ENCODE measurements around the gene PID1.

Gene PID1

DNA sequence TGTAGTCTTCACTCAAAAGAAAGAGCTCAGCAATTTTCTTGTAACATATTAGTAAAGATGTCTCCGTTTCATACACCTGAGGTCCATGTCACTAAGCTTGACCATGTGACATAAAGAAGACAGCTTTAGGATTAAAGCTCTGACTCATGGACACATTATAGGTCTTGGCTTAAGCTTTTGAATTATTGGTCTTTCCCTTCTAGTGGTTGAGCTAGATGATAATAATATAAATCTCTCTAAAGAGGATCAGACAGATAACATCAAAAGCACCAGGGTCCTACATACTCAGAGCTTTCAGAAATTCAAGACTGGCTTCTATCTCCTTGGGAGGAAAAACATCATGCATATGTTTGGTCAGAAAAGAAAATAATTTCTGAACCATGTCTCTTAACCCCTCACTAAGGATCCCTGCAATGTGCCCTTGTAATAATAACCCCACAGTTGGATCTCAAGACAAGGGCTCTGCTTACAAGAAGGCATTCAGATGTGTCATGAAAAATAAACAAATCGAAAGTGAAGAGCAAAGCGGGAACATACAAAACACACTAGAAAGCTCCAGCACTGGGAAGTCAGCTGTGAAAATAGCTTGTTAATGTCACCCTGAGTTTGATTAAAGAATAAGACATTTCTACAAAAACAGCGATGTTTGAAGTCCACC lies 174.5 kb downstream of the PID1 start:
- H3K27ac ChIP-seq (ENCODE audit: low read depth, low read length) = no peak overlapping the region
- 0 out of 2 replicates have a peak, but pooled peaks cover 3% of the 10 kb centered on the region for H3K9me3 ChIP-seq (ENCODE audit: control insufficient read depth, insufficient read depth, low read depth, low read length)
- no peak overlapping the region for H3K4me3 ChIP-seq (ENCODE audit: low read depth, low read length)
- H3K9ac ChIP-seq (ENCODE audit: low read length) = no peak overlapping the region
- no peaks in the 10 kb centered on the region for H3K4me1 ChIP-seq (ENCODE audit: control insufficient read depth, insufficient read depth, low read length)
- no peaks in the 10 kb centered on the region for H3K36me3 ChIP-seq (ENCODE audit: control insufficient read depth, insufficient read depth, low read length)
- no peaks in the 10 kb centered on the region for H3K27me3 ChIP-seq (ENCODE audit: control insufficient read depth, insufficient read depth, low read length)

- no peaks in the 10 kb centered on the region for H3K27me3 ChIP-seq (ENCODE audit: control insufficient read depth, insufficient read depth, low read length)
- no peaks in the 10 kb centered on the region for H3K4me1 ChIP-seq (ENCODE audit: control insufficient read depth, insufficient read depth, low read length)
- peak overlapping the region; percentile 14; the same call in 1 of the 2 replicates for H3K27ac ChIP-seq (ENCODE audit: low read depth, low read length)
- H3K9ac ChIP-seq (ENCODE audit: low read length) = no peak overlapping the region
- H3K9me3 ChIP-seq (ENCODE audit: control insufficient read depth, insufficient read depth, low read depth, low read length) = 0 out of 2 replicates have a peak, but pooled peaks cover 3% of the 10 kb centered on the region
- no peaks in the 10 kb centered on the region for H3K36me3 ChIP-seq (ENCODE audit: control insufficient read depth, insufficient read depth, low read length)
- no peak overlapping the region for H3K4me3 ChIP-seq (ENCODE audit: low read depth, low read length)
These were observed 175.6 kb downstream of the PID1 start for GRCh38 chr2:229095472-229095871.

- no peaks in the 10 kb centered on the region for H3K4me1 ChIP-seq (ENCODE audit: control insufficient read depth, insufficient read depth, low read length)
- H3K36me3 ChIP-seq (ENCODE audit: control insufficient read depth, insufficient read depth, low read length) = no peaks in the 10 kb centered on the region
- H3K9me3 ChIP-seq (ENCODE audit: control insufficient read depth, insufficient read depth, low read depth, low read length) = 0 out of 2 replicates have a peak, but pooled peaks cover 3% of the 10 kb centered on the region
- no peaks in the 10 kb centered on the region for H3K27me3 ChIP-seq (ENCODE audit: control insufficient read depth, insufficient read depth, low read length)
- no peak overlapping the region for H3K27ac ChIP-seq (ENCODE audit: low read depth, low read length)
- H3K9ac ChIP-seq (ENCODE audit: low read length) = no peak overlapping the region
- H3K4me3 ChIP-seq (ENCODE audit: low read depth, low read length) = no peak overlapping the region
These were observed 180.9 kb downstream of the PID1 start for GRCh38 chr2:229090225-229090624.

DNA sequence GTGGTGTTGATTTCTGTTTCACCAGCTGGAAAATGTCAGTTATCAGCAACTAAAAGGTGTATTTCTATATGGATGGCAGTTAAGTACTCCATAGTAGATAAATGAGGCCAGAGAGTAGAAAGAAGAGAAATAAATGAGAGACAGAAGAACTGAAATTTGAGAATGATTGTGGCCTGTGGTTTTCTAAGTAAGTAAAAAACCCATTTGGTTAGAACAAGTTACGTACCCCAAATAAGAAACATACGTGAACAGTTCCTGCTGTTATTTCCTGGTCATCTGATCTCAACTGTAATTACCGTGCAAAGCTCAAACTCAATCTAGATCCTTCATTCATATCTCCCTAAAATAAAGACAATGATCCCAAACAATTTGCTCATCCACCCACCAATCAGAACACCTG lies 181.3 kb downstream of the PID1 start:
- Histone ChIP-seq H3K4me1 (ENCODE audit: control insufficient read depth, insufficient read depth, low read length) (no peaks in the 10 kb centered on the region), H3K27ac (ENCODE audit: low read depth, low read length) (no peak overlapping the region), H3K9me3 (ENCODE audit: control insufficient read depth, insufficient read depth, low read depth, low read length) (0 out of 2 replicates have a peak, but pooled peaks cover 3% of the 10 kb centered on the region), H3K36me3 (ENCODE audit: control insufficient read depth, insufficient read depth, low read length) (no peaks in the 10 kb centered on the region), H3K9ac (ENCODE audit: low read length) (no peak overlapping the region), H3K27me3 (ENCODE audit: control insufficient read depth, insufficient read depth, low read length) (no peaks in the 10 kb centered on the region), H3K4me3 (ENCODE audit: low read depth, low read length) (no peak overlapping the region)

DNA sequence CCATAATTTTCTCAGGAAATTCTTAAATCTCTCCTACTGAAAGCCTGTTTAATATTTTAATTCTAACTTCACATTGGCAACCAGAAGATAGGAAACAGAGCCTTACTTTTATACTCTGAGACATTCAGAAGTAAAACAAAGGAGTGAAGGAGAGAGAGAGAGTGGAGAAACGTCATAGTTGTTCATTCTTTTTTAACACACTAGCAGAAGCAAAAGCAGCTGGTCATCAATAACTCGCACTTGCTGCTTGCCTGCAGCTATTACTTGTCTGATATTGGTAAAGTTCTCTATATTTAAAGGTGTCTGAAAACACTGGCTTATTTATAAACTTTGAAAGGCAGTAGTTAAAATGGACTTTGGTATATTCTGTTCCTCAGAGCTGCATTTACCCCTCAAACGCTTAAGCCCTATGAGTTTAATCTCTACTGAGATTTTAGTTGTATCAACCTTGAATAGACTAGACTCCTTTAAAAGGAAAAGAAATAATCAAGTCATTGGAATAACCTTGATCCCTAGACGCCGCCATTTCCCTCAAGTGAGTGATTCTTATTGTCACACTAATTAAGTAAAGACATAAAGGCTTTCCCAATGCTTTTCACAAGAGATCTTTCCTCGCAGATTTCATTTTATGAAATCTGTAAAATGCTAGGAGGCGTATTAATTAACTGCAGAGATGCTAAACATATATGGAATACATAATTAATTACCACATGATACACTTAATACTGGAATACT lies 182.0 kb downstream of the PID1 start:
- Histone ChIP-seq H3K27me3 (ENCODE audit: control insufficient read depth, insufficient read depth, low read length) (no peaks in the 10 kb centered on the region), H3K9me3 (ENCODE audit: control insufficient read depth, insufficient read depth, low read depth, low read length) (0 out of 2 replicates have a peak, but pooled peaks cover 3% of the 10 kb centered on the region), H3K36me3 (ENCODE audit: control insufficient read depth, insufficient read depth, low read length) (no peaks in the 10 kb centered on the region), H3K4me1 (ENCODE audit: control insufficient read depth, insufficient read depth, low read length) (no peaks in the 10 kb centered on the region), H3K4me3 (ENCODE audit: low read depth, low read length) (no peak overlapping the region), H3K27ac (ENCODE audit: low read depth, low read length) (no peak overlapping the region), H3K9ac (ENCODE audit: low read length) (no peak overlapping the region)

- no peaks in the 10 kb centered on the region for H3K27me3 ChIP-seq (ENCODE audit: control insufficient read depth, insufficient read depth, low read length)
- H3K4me1 ChIP-seq (ENCODE audit: control insufficient read depth, insufficient read depth, low read length) = no peaks in the 10 kb centered on the region
- H3K9me3 ChIP-seq (ENCODE audit: control insufficient read depth, insufficient read depth, low read depth, low read length) = 0 out of 2 replicates have a peak, but pooled peaks cover 3% of the 10 kb centered on the region
- no peaks in the 10 kb centered on the region for H3K36me3 ChIP-seq (ENCODE audit: control insufficient read depth, insufficient read depth, low read length)
- H3K4me3 ChIP-seq (ENCODE audit: low read depth, low read length) = no peak overlapping the region
- H3K9ac ChIP-seq (ENCODE audit: low read length) = no peak overlapping the region
- H3K27ac ChIP-seq (ENCODE audit: low read depth, low read length) = no peak overlapping the region
These were observed 182.6 kb downstream of the PID1 start for GRCh38 chr2:229088517-229088913.

DNA sequence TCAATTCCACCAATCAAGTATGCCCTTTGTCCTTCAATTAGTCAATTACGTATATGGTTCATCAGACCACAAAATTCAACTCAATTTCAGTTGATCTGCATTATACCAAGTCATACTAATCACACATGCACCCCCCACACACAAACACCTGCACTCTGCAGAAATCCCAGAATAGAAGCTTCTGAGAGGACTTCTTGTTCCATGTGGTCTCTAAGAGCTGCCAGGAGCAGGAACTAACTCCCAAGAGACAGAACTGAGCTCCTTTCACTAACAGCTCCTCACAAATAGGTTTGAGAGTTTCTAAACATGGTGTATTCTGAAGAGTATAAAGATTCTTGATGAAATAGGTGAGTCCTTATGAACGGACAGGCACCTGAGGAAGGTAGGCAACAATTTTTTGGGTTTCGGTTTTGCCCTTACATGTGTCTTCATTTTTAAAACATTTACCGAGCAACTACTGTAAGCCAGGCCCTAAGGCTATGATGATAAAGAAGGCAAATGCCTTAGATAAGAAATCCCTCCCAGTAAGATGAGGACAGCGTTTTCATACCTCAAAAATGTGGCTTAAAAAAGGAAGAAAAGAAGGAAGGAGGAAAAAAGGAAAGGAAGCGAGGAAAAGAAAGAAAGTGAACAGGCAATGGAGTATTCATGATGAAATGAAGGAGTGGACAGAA lies 183.1 kb downstream of the PID1 start:
- Histone ChIP-seq H3K9ac (ENCODE audit: low read length) (no peak overlapping the region), H3K4me1 (ENCODE audit: control insufficient read depth, insufficient read depth, low read length) (no peaks in the 10 kb centered on the region), H3K4me3 (ENCODE audit: low read depth, low read length) (no peak overlapping the region), H3K27me3 (ENCODE audit: control insufficient read depth, insufficient read depth, low read length) (no peaks in the 10 kb centered on the region), H3K9me3 (ENCODE audit: control insufficient read depth, insufficient read depth, low read depth, low read length) (no peaks in the 10 kb centered on the region), H3K36me3 (ENCODE audit: control insufficient read depth, insufficient read depth, low read length) (no peaks in the 10 kb centered on the region), H3K27ac (ENCODE audit: low read depth, low read length) (no peak overlapping the region)

- H3K4me3 ChIP-seq (ENCODE audit: low read depth, low read length) = no peak overlapping the region
- no peaks in the 10 kb centered on the region for H3K4me1 ChIP-seq (ENCODE audit: control insufficient read depth, insufficient read depth, low read length)
- H3K36me3 ChIP-seq (ENCODE audit: control insufficient read depth, insufficient read depth, low read length) = no peaks in the 10 kb centered on the region
- no peak overlapping the region for H3K27ac ChIP-seq (ENCODE audit: low read depth, low read length)
- H3K27me3 ChIP-seq (ENCODE audit: control insufficient read depth, insufficient read depth, low read length) = no peaks in the 10 kb centered on the region
- H3K9me3 ChIP-seq (ENCODE audit: control insufficient read depth, insufficient read depth, low read depth, low read length) = no peaks in the 10 kb centered on the region
- H3K9ac ChIP-seq (ENCODE audit: low read length) = no peak overlapping the region
These were observed 183.8 kb downstream of the PID1 start for GRCh38 chr2:229087267-229087666.

- Histone ChIP-seq H3K36me3 (ENCODE audit: control insufficient read depth, insufficient read depth, low read length) (no peaks in the 10 kb centered on the region), H3K27me3 (ENCODE audit: control insufficient read depth, insufficient read depth, low read length) (no peaks in the 10 kb centered on the region), H3K4me1 (ENCODE audit: control insufficient read depth, insufficient read depth, low read length) (no peaks in the 10 kb centered on the region), H3K4me3 (ENCODE audit: low read depth, low read length) (no peak overlapping the region), H3K9me3 (ENCODE audit: control insufficient read depth, insufficient read depth, low read depth, low read length) (no peaks in the 10 kb centered on the region), H3K27ac (ENCODE audit: low read depth, low read length) (no peak overlapping the region), H3K9ac (ENCODE audit: low read length) (no peak overlapping the region)
These were observed 185.6 kb downstream of the PID1 start for GRCh38 chr2:229085439-229085838.

- no peaks in the 10 kb centered on the region for H3K36me3 ChIP-seq (ENCODE audit: control insufficient read depth, insufficient read depth, low read length)
- H3K9ac ChIP-seq (ENCODE audit: low read length) = no peak overlapping the region
These were observed 186.6 kb downstream of the PID1 start for GRCh38 chr2:229084447-229084846.

More at GRCh38 chr2:229084447-229084846, 186.6 kb downstream of the PID1 start:
- H3K27ac ChIP-seq (ENCODE audit: low read depth, low read length) = no peak overlapping the region
- no peaks in the 10 kb centered on the region for H3K27me3 ChIP-seq (ENCODE audit: control insufficient read depth, insufficient read depth, low read length)
- H3K4me1 ChIP-seq (ENCODE audit: control insufficient read depth, insufficient read depth, low read length) = no peaks in the 10 kb centered on the region
- H3K4me3 ChIP-seq (ENCODE audit: low read depth, low read length) = no peak overlapping the region
- no peaks in the 10 kb centered on the region for H3K9me3 ChIP-seq (ENCODE audit: control insufficient read depth, insufficient read depth, low read depth, low read length)
